K562 (cell line): ENCODE results near the gene KDM2A. TPM values are rescaled to one million over a fixed set of nuclear protein-coding genes. Genes with fewer than 3 reads are reported as not detected.
A peak's percentile ranks its signal among the peaks of the same experiment; 100 is the strongest.

ENCODE experiments used
- ATAC-seq: fragments of 200-7000 bp; cut with Tn5 transposase; 3 replicates; pipeline ENCODE4 v1.9.1; 2020; ENCODE audit warnings: moderate library complexity
- BruUV-seq: library from RNA; stranded (reverse); fragments of 400-500 nt; replicated peaks from 2 replicates; lab custom pipeline; 2021; lab: Mats Ljungman, UMichigan
- CTCF ChIA-PET: fragments of 300-600 bp; formaldehyde crosslinking; extraction: SDS; loops from one replicate; lab custom pipeline; 2021; ENCODE audit warnings: low intra/inter-chr PET ratio; lab: Yijun Ruan, JAX
- POLR2A ChIA-PET: fragments of 300-600, 350-650 bp; sonication (Branson Sonifier 250); formaldehyde crosslinking; extraction: SDS; loops from one replicate; lab custom pipeline; 2021; ENCODE audit warnings: antibody characterized with exemption, inconsistent platforms; lab: Yijun Ruan, JAX
- DNase-seq, 4 experiments: peaks; one replicate each; pipeline versions ENCODE4 v3.0.0 to v3.0.0-alpha.2; 2011 to 2018; ENCODE audit warnings: low spot score in 3 of 4, mixed read lengths in 3 of 4; ENCODE audit errors: extremely low read depth in 1 of 4
- FAIRE-seq: peaks from 2 replicates; lab custom pipeline; 2011; peaks lifted over from hg19 to GRCh38; lab: Jason Lieb, UNC
- H2AFZ ChIP-seq: 2 replicates; pipeline ENCODE4 v1.6.0; 2011; ENCODE audit warnings: low read depth, low read length, control low read depth, inconsistent platforms
- H3K27ac ChIP-seq: fragments of 200-600 bp; 3 replicates; pipeline ENCODE4 v1.8.0; 2011; ENCODE audit warnings: low read depth, mild to moderate bottlenecking, control low read depth, inconsistent platforms, low read length, moderate library complexity, mixed read lengths; ENCODE audit errors: extremely low read depth
- H3K27me3 ChIP-seq, 2 experiments: fragments of 300-600 bp in 1 of 2; 2 replicates in 1 of 2; 3 replicates in 1 of 2; pipeline versions ENCODE4 v1.6.0 to v1.8.0; 2011; ENCODE audit warnings: inconsistent platforms in 2 of 2, low read length in 2 of 2, mild to moderate bottlenecking in 1 of 2, mixed read lengths in 1 of 2, moderate library complexity in 1 of 2; ENCODE audit not compliant: control insufficient read depth in 2 of 2, insufficient read depth in 2 of 2
- H3K36me3 ChIP-seq: fragments of 300-600 bp; 3 replicates; pipeline ENCODE4 v1.8.0; 2011; ENCODE audit warnings: mild to moderate bottlenecking, low read length, inconsistent platforms; ENCODE audit not compliant: control insufficient read depth, insufficient read depth
- H3K4me1 ChIP-seq, 2 experiments: fragments of 200-600 bp in 1 of 2; replicated peaks in 1 of 2; 2 replicates in 1 of 2; 3 replicates in 1 of 2; pipeline versions ENCODE4 v1.5.1 to v1.8.0; 2011; ENCODE audit warnings: inconsistent platforms in 2 of 2, low read length in 2 of 2, mild to moderate bottlenecking in 1 of 2, mixed read lengths in 1 of 2, moderate library complexity in 1 of 2; ENCODE audit not compliant: control insufficient read depth in 2 of 2, insufficient read depth in 2 of 2
- H3K4me2 ChIP-seq: 2 replicates; pipeline ENCODE4 v1.6.1; 2011; ENCODE audit warnings: low read length, control low read depth, inconsistent platforms, mixed read lengths; ENCODE audit not compliant: insufficient read depth
- H3K4me3 ChIP-seq: fragments of 200-600 bp; sonication (generic), shearing (Covaris generic); 2 replicates; pipeline ENCODE4 v1.5.1; 2016; ENCODE audit warnings: control low read depth, inconsistent platforms
- H3K79me2 ChIP-seq: fragments of 200-600 bp; 3 replicates; pipeline ENCODE4 v1.8.0; 2011; ENCODE audit warnings: low read length, inconsistent platforms; ENCODE audit not compliant: control insufficient read depth, insufficient read depth
- H3K9ac ChIP-seq, 2 experiments: 2 replicates each; pipeline versions ENCODE4 v1.6.0 to v1.6.1; 2011; ENCODE audit warnings: low read depth in 2 of 2, low read length in 2 of 2, control low read depth in 1 of 2, inconsistent platforms in 1 of 2, mild to moderate bottlenecking in 1 of 2, mixed read lengths in 1 of 2; ENCODE audit not compliant: insufficient read depth in 1 of 2
- H3K9me1 ChIP-seq: one replicate; pipeline ENCODE4 v1.6.0; 2011; ENCODE audit warnings: inconsistent platforms, mild to moderate bottlenecking, low read length, moderate library complexity; ENCODE audit not compliant: control insufficient read depth, insufficient read depth
- H3K9me3 ChIP-seq: replicated peaks from 2 replicates; pipeline ENCODE4 v1.5.1; 2011; ENCODE audit warnings: low read depth, low read length, inconsistent platforms; ENCODE audit not compliant: control insufficient read depth, insufficient read depth
- H4K20me1 ChIP-seq: replicated peaks from 2 replicates; pipeline ENCODE4 v1.6.1; 2011; ENCODE audit warnings: low read length, inconsistent platforms, mixed read lengths; ENCODE audit not compliant: control insufficient read depth, insufficient read depth
- CBX3 ChIP-seq, 2 experiments: IDR thresholded peaks; 1 replicate in 1 of 2; 2 replicates in 1 of 2; pipeline ENCODE4 v1.6.1; 2012; ENCODE audit warnings: inconsistent platforms in 2 of 2, low read length in 2 of 2, borderline replicate concordance in 1 of 2, control low read depth in 1 of 2
- CREM ChIP-seq: IDR thresholded peaks from 2 replicates; pipeline ENCODE4 v1.6.1; 2014; ENCODE audit warnings: antibody characterized with exemption, low read depth
- NFE2L1 ChIP-seq: fragments of 450-650 bp; IDR thresholded peaks from 2 replicates; pipeline ENCODE4 v1.6.1; 2016; ENCODE audit warnings: missing genetic modification characterization, low read depth, mild to moderate bottlenecking, missing compliant biosample characterization, moderate library complexity, borderline replicate concordance
- RB1 ChIP-seq: fragments of 450-650 bp; IDR thresholded peaks from 2 replicates; pipeline ENCODE4 v1.6.1; 2017; ENCODE audit warnings: low read depth, mild to moderate bottlenecking
- RFX1 ChIP-seq: fragments of 450-650 bp; IDR thresholded peaks from 2 replicates; pipeline ENCODE4 v1.6.1; 2016; ENCODE audit warnings: mild to moderate bottlenecking, moderate library complexity
- SAP30 ChIP-seq: fragments of 200-600 bp; sonication (generic); IDR thresholded peaks from 2 replicates; pipeline ENCODE4 v1.6.1; 2012; ENCODE audit warnings: borderline replicate concordance, low read depth, mild to moderate bottlenecking, moderate library complexity, low read length, control low read depth, inconsistent platforms; ENCODE audit not compliant: insufficient read depth, poor library complexity, severe bottlenecking
- TFAM ChIP-seq: fragments of 250-450 bp; sonication (Bioruptor Pico); conservative IDR thresholded peaks from 2 replicates; pipeline ENCODE4 v1.5.0; 2021; ENCODE audit warnings: mild to moderate bottlenecking, moderate library complexity
- ZBTB11 ChIP-seq, 3 experiments: fragments of 200-800 bp in 1 of 3; fragments of 250-450 bp in 1 of 3; fragments of 450-650 bp in 1 of 3; sonication (Bioruptor Pico) in 1 of 3; sonication (Bioruptor generic) in 1 of 3; formaldehyde crosslinking in 1 of 3; IDR thresholded peaks; 2 replicates each; pipeline versions ENCODE4 v1.6.1 to v1.8.0; 2016 to 2022; ENCODE audit warnings: mild to moderate bottlenecking in 2 of 3, missing genetic modification characterization in 2 of 3, missing compliant biosample characterization in 1 of 3, moderate library complexity in 1 of 3
- ZBTB2 ChIP-seq: fragments of 450-650 bp; IDR thresholded peaks from 2 replicates; pipeline ENCODE4 v1.6.1; 2016; ENCODE audit warnings: antibody characterized with exemption
- ZNF23 ChIP-seq: fragments of 250-450 bp; sonication (Bioruptor Pico); IDR thresholded peaks from 2 replicates; pipeline ENCODE4 v1.4.0; 2020; ENCODE audit warnings: mild to moderate bottlenecking
- ZNF253 ChIP-seq: fragments of 250-450 bp; sonication (Bioruptor Pico); conservative IDR thresholded peaks from 2 replicates; pipeline ENCODE4 v1.6.1; 2021; ENCODE audit warnings: mild to moderate bottlenecking
- ZNF561 ChIP-seq: fragments of 450-650 bp; formaldehyde crosslinking; conservative IDR thresholded peaks from 2 replicates; pipeline ENCODE4 v1.4.0; 2020; ENCODE audit warnings: mild to moderate bottlenecking, moderate library complexity
- ZNF57 ChIP-seq: fragments of 450-650 bp; formaldehyde crosslinking; IDR thresholded peaks from 2 replicates; pipeline ENCODE4 v1.4.0; 2020; ENCODE audit warnings: mild to moderate bottlenecking, moderate library complexity
- ZNF584 ChIP-seq: fragments of 200-800 bp; sonication (Bioruptor generic); IDR thresholded peaks from 2 replicates; pipeline ENCODE4 v1.6.1; 2016; ENCODE audit warnings: low read depth, mild to moderate bottlenecking, missing genetic modification characterization, missing compliant biosample characterization
- ZNF699 ChIP-seq: fragments of 250-450 bp; sonication (Bioruptor Pico); IDR thresholded peaks from 2 replicates; pipeline ENCODE4 v1.8.0; 2021; ENCODE audit warnings: mild to moderate bottlenecking, moderate library complexity; ENCODE audit not compliant: insufficient replicate concordance
- WGBS: fragments of 100-300 bp; shearing (Covaris generic); methylation state at CpG from one replicate; pipeline ENCODE4 v1.1.6; 2016; ENCODE audit warnings: low coverage, mixed read lengths; ENCODE audit not compliant: insufficient coverage; ENCODE audit errors: missing lambda C conversion rate; 5-methylcytosine and 5-hydroxymethylcytosine counted together
- in situ Hi-C: fragments of 300-500 bp; cut with MboI; formaldehyde crosslinking; loops from 4 replicates; pipeline ENCODE4 v1.15.0; 2018; ENCODE audit warnings: inconsistent platforms, mixed read lengths
- intact Hi-C: fragments of 100-400 bp; cut with micrococcal nuclease; formaldehyde crosslinking; loops from 2 replicates; pipeline ENCODE4 v1.14.2; 2022
- polyA plus RNA-seq, 8 experiments: library from polyadenylated mRNA; depleted of rRNA in 4 of 8; stranded (reverse) in 5 of 8; unstranded in 3 of 8; fragments of >200 nt; fragmentation: Nextera tagmentation in 2 of 8; fragmentation: Illumina TruSeq in 1 of 8; extraction: Ambion mirVana in 2 of 8; extraction: Trizol in 1 of 8; gene quantifications; 2 replicates each; pipeline versions ENCODE4 v1.2.1 to v1.2.3, GENCODE V29; 2011 to 2014; ENCODE audit warnings: inconsistent platforms in 1 of 8, missing spikeins in 1 of 8
- total RNA-seq, 7 experiments: library from RNA; depleted of rRNA in 6 of 7; stranded (reverse); fragments of >200 nt in 6 of 7; fragmentation: Illumina TruSeq in 2 of 7; extraction: Trizol in 2 of 7; gene quantifications; 2 replicates each; pipeline versions ENCODE4 v1.2.1 to v1.2.3, GENCODE V29; 2011 to 2021; ENCODE audit warnings: low replicate concordance in 1 of 7

Gene KDM2A
- total and polyA plus RNA-seq, 9 of the 15 experiments (the other 6 are each of a cell fraction or from before 2014, with no cell fraction given) = 5.0 to 39.3 (median 21.3) TPM

GRCh38 chr11:67289651-67290479, 170.8 kb downstream of the KDM2A start:
- Histone ChIP-seq H3K9ac (peak overlapping the region; percentile 73 to 96), H3K79me2 (peaks cover 15% of the 10 kb centered on the region), H3K36me3 (peaks cover 67% of the 10 kb centered on the region; the same call in 2 of the 3 replicates), H3K27ac (peak overlapping the region; percentile 56; the same call in 2 of the 3 replicates), H3K4me2 (peak overlapping the region; percentile 84), H3K4me1 (peaks cover 15 to 56% of the 10 kb centered on the region in 2 experiments), H3K4me3 (peak overlapping the region; percentile 71), H3K27me3 (no peaks in the 10 kb centered on the region), H4K20me1 (no peaks in the 10 kb centered on the region), H2AFZ (peak overlapping the region; percentile 56), H3K9me3 (0 out of 2 replicates have a peak, but pooled peaks cover 2% of the 10 kb centered on the region), H3K9me1 (no peaks in the 10 kb centered on the region)
- ATAC-seq (peak; percentile 31), FAIRE-seq (no peak), DNase-seq (peak in 1 of 4 experiments; percentile 55)
- POLR2A ChIA-PET = interaction anchor here (1.0 to 3.4 kb wide), 3 partner anchors 12 to 27 kb away, joined by 5 to 29 read pairs (median 7); no protein-coding TSS in a partner anchor
- CTCF ChIA-PET = interaction anchor here (0.6 to 1.8 kb wide), 2 partner anchors 27 to 28 kb away, joined by 4 to 9 read pairs; no protein-coding TSS in a partner anchor
- WGBS = 47% methylated on average over 17 of the region's 36 CpGs
- in situ Hi-C loops = no loop called here
- intact Hi-C loops = loop anchor here (2.0 kb wide), 1 partner anchor 27 kb away; no protein-coding TSS in a partner anchor
- BruUV-seq = no TSS peak
- TF ChIP-seq ZNF699 (CRISPR knock-in tag) (no peak), CBX3 (IDR thresholded peaks at IDR 0.05; ENCODE audit: borderline replicate concordance in 1 of 2, low read length in 2 of 2) (no peak), ZNF561 (CRISPR knock-in tag) (no peak), ZNF57 (CRISPR knock-in tag) (no peak), ZBTB2 (peak; percentile 43; the same call in 1 of the 2 replicates), CREM (no peak), ZBTB11 (CRISPR knock-in tag; IDR thresholded peaks at IDR 0.05) (no peak), RB1 (no peak), RFX1 (no peak), ZNF253 (CRISPR knock-in tag) (no peak), ZNF584 (CRISPR knock-in tag) (no peak), NFE2L1 (tag) (no peak), ZNF23 (CRISPR knock-in tag) (no peak), SAP30 (no peak), TFAM (CRISPR knock-in tag) (no peak)
